Dendritic cell treated with granulocyte-macrophage colony-stimulating factor and Interleukin-4, amounts not matched to agents 40 ng/mL and 50 ng/mL, for 4 days (primary cell): Measurements from ENCODE around the gene HOXA13.
A peak's percentile ranks its signal among the peaks of the same experiment; 100 is the strongest.

ENCODE experiments used
- H3K27ac Mint-ChIP-seq: one replicate; pipeline ENCODE4 v1.8.0; 2022; ENCODE audit warnings: mild to moderate bottlenecking, mixed read lengths
- H3K27me3 Mint-ChIP-seq: one replicate; pipeline ENCODE4 v1.8.0; 2022; ENCODE audit warnings: mild to moderate bottlenecking, mixed read lengths
- H3K36me3 Mint-ChIP-seq: one replicate; pipeline ENCODE4 v1.8.0; 2022; ENCODE audit warnings: low read depth, mixed read lengths
- H3K4me1 Mint-ChIP-seq: one replicate; pipeline ENCODE4 v1.8.0; 2022; ENCODE audit warnings: low read depth, mixed read lengths
- H3K4me3 Mint-ChIP-seq: one replicate; pipeline ENCODE4 v1.8.0; 2022; ENCODE audit warnings: mild to moderate bottlenecking, moderate library complexity, mixed read lengths
- H3K9me3 Mint-ChIP-seq: one replicate; pipeline ENCODE4 v1.8.0; 2022; ENCODE audit warnings: mixed read lengths
- intact Hi-C: fragments of 100-400 bp; cut with micrococcal nuclease; formaldehyde crosslinking; loops from one replicate; pipeline ENCODE4 v1.15.0; 2022

Gene HOXA13

GRCh38 chr7:27197137-27198042 lies 2.5 kb downstream of the HOXA13 start:
- Mint-ChIP-seq H3K4me3 (no peak overlapping the region), H3K27me3 (peaks cover 81% of the 10 kb centered on the region), H3K4me1 (peaks cover 48% of the 10 kb centered on the region), H3K9me3 (no peaks in the 10 kb centered on the region), H3K36me3 (no peaks in the 10 kb centered on the region), H3K27ac (no peak overlapping the region)
- intact Hi-C loops: loop anchor here (2.0 to 5.0 kb wide), 3 partner anchors 575 to 825 kb away; no protein-coding TSS in a partner anchor

- Mint-ChIP-seq H3K36me3 (no peaks in the 10 kb centered on the region), H3K4me1 (peaks cover 48% of the 10 kb centered on the region), H3K27ac (no peak overlapping the region), H3K9me3 (no peaks in the 10 kb centered on the region), H3K27me3 (peaks cover 81% of the 10 kb centered on the region), H3K4me3 (no peak overlapping the region)
- intact Hi-C loops: loop anchor here (1.0 to 5.0 kb wide), 4 partner anchors 380 to 826 kb away; no protein-coding TSS in a partner anchor
Measured at GRCh38 chr7:27196287-27196767, 3.6 kb downstream of the HOXA13 start.

GRCh38 chr7:27194686-27195379 lies 5.1 kb downstream of the HOXA13 start:
- peaks cover 83% of the 10 kb centered on the region for H3K27me3 Mint-ChIP-seq
- H3K4me1 Mint-ChIP-seq: peaks cover 38% of the 10 kb centered on the region
- H3K27ac Mint-ChIP-seq: no peak overlapping the region
- H3K9me3 Mint-ChIP-seq: no peaks in the 10 kb centered on the region
- H3K4me3 Mint-ChIP-seq: no peak overlapping the region
- no peaks in the 10 kb centered on the region for H3K36me3 Mint-ChIP-seq
- intact Hi-C loops: loop anchor here (5.0 kb wide), 3 partner anchors 577 to 892 kb away; no protein-coding TSS in a partner anchor

GRCh38 chr7:27194002-27194352 lies 5.9 kb downstream of the HOXA13 start:
- peaks cover 40% of the 10 kb centered on the region for H3K4me1 Mint-ChIP-seq
- H3K9me3 Mint-ChIP-seq: no peaks in the 10 kb centered on the region
- H3K36me3 Mint-ChIP-seq: no peaks in the 10 kb centered on the region
- H3K27ac Mint-ChIP-seq: no peak overlapping the region
- intact Hi-C loops: loop anchor here (5.0 kb wide), 1 partner anchor 893 kb away; no protein-coding TSS in a partner anchor
- peaks cover 86% of the 10 kb centered on the region for H3K27me3 Mint-ChIP-seq
- no peak overlapping the region for H3K4me3 Mint-ChIP-seq

GRCh38 chr7:27193335-27194001 lies 6.4 kb downstream of the HOXA13 start:
- intact Hi-C loops: loop anchor here (5.0 kb wide), 1 partner anchor 894 kb away; no protein-coding TSS in a partner anchor
- no peak overlapping the region for H3K27ac Mint-ChIP-seq
- H3K27me3 Mint-ChIP-seq: peaks cover 86% of the 10 kb centered on the region
- H3K36me3 Mint-ChIP-seq: no peaks in the 10 kb centered on the region
- H3K4me1 Mint-ChIP-seq: peaks cover 40% of the 10 kb centered on the region
- no peaks in the 10 kb centered on the region for H3K9me3 Mint-ChIP-seq
- no peak overlapping the region for H3K4me3 Mint-ChIP-seq

- Mint-ChIP-seq H3K4me1 (peaks cover 40% of the 10 kb centered on the region), H3K36me3 (no peaks in the 10 kb centered on the region), H3K27ac (no peak overlapping the region), H3K27me3 (peaks cover 86% of the 10 kb centered on the region), H3K4me3 (peak overlapping the region; percentile 63), H3K9me3 (no peaks in the 10 kb centered on the region)
- intact Hi-C loops: loop anchor here (5.0 kb wide), 1 partner anchor 895 kb away; no protein-coding TSS in a partner anchor
Measured at GRCh38 chr7:27192546-27193334, 7.2 kb downstream of the HOXA13 start.

GRCh38 chr7:27191833-27192545 lies 7.9 kb downstream of the HOXA13 start:
- Mint-ChIP-seq H3K4me1 (peaks cover 39% of the 10 kb centered on the region), H3K27ac (no peak overlapping the region), H3K4me3 (peak overlapping the region; percentile 63), H3K9me3 (no peaks in the 10 kb centered on the region), H3K27me3 (peaks cover 89% of the 10 kb centered on the region), H3K36me3 (no peaks in the 10 kb centered on the region)
- intact Hi-C loops: loop anchor here (5.0 kb wide), 1 partner anchor 895 kb away; no protein-coding TSS in a partner anchor

- Mint-ChIP-seq H3K27me3 (peaks cover 90% of the 10 kb centered on the region), H3K4me3 (no peak overlapping the region), H3K36me3 (no peaks in the 10 kb centered on the region), H3K9me3 (no peaks in the 10 kb centered on the region), H3K4me1 (peaks cover 42% of the 10 kb centered on the region), H3K27ac (no peak overlapping the region)
- intact Hi-C loops: loop anchor here (5.0 kb wide), 1 partner anchor 896 kb away; no protein-coding TSS in a partner anchor
Measured at GRCh38 chr7:27191161-27191731, 8.6 kb downstream of the HOXA13 start.

- H3K27me3 Mint-ChIP-seq: peaks cover 95% of the 10 kb centered on the region
- no peaks in the 10 kb centered on the region for H3K36me3 Mint-ChIP-seq
- H3K9me3 Mint-ChIP-seq: no peaks in the 10 kb centered on the region
- H3K4me3 Mint-ChIP-seq: no peak overlapping the region
- intact Hi-C loops: loop anchor here (5.0 kb wide), 1 partner anchor 897 kb away; no protein-coding TSS in a partner anchor
- no peak overlapping the region for H3K27ac Mint-ChIP-seq
- peaks cover 52% of the 10 kb centered on the region for H3K4me1 Mint-ChIP-seq
Measured at GRCh38 chr7:27189997-27190748, 9.7 kb downstream of the HOXA13 start.

- peaks cover 60% of the 10 kb centered on the region for H3K4me1 Mint-ChIP-seq
- H3K27me3 Mint-ChIP-seq: peaks cover 95% of the 10 kb centered on the region
- peak overlapping the region; percentile 74 for H3K4me3 Mint-ChIP-seq
- no peaks in the 10 kb centered on the region for H3K9me3 Mint-ChIP-seq
- peak overlapping the region; percentile 21 for H3K27ac Mint-ChIP-seq
- H3K36me3 Mint-ChIP-seq: no peaks in the 10 kb centered on the region
- intact Hi-C loops: no loop called here
Measured at GRCh38 chr7:27189295-27189996, 10.4 kb downstream of the HOXA13 start.
